ENCODE results near the gene IRGC.

The IRGC gene

GRCh38 chr19:43751466-43752220, 35.8 kb downstream of the IRGC start:
- no peak for TF ChIP-seq MYC (IDR thresholded peaks at IDR 0.05; ENCODE audit: low read depth, low read length)
- no peak for TF ChIP-seq MAX (IDR thresholded peaks at IDR 0.05; ENCODE audit: low read depth, low read length)
- TF ChIP-seq, protein P1, sequence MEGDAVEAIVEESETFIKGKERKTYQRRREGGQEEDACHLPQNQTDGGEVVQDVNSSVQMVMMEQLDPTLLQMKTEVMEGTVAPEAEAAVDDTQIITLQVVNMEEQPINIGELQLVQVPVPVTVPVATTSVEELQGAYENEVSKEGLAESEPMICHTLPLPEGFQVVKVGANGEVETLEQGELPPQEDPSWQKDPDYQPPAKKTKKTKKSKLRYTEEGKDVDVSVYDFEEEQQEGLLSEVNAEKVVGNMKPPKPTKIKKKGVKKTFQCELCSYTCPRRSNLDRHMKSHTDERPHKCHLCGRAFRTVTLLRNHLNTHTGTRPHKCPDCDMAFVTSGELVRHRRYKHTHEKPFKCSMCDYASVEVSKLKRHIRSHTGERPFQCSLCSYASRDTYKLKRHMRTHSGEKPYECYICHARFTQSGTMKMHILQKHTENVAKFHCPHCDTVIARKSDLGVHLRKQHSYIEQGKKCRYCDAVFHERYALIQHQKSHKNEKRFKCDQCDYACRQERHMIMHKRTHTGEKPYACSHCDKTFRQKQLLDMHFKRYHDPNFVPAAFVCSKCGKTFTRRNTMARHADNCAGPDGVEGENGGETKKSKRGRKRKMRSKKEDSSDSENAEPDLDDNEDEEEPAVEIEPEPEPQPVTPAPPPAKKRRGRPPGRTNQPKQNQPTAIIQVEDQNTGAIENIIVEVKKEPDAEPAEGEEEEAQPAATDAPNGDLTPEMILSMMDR (IDR thresholded peaks at IDR 0.05; ENCODE audit: low read depth, low read length) = no peak
- no peak for TF ChIP-seq POLR2A (IDR thresholded peaks at IDR 0.05; ENCODE audit: extremely low read depth, insufficient read length)
- no peak for DNase-seq (ENCODE audit: low read depth)
- H3K4me3 ChIP-seq (ENCODE audit: low read depth, low read length) = no peak overlapping the region

DNA sequence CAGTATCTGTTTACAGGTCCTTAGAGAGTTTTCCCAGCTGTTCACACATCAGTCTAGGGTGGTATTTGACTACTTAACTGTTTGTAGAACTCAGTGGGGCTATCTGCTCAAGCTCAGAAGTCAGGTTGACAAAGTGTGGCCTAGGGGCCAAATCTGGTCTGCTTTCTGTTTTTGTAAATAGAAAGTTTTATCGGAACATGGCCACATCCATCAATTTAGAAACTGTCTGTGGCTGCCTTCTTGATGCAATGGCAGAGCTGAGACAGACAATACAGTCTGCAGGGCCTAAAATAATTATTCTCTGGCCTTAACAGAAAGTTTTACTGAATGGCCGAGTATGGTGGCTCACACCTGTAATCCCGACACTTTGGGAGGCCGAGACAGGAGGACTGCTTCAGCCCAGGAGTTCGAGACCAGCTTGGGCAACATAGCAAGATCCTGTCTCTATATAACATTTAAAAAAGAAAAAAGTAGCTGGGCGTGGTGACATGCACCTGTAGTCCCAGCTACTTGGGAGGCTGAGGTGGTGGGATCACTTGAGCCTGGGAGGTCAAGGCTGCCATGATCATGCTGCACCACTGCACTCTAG, 36.5 kb downstream of the IRGC start:
- no peak overlapping the region for H3K4me3 ChIP-seq (ENCODE audit: low read depth, low read length)
- TF ChIP-seq MAX (IDR thresholded peaks at IDR 0.05; ENCODE audit: low read depth, low read length) (no peak), MYC (IDR thresholded peaks at IDR 0.05; ENCODE audit: low read depth, low read length) (no peak)
- TF ChIP-seq, protein P1 (IDR thresholded peaks at IDR 0.05; ENCODE audit: low read depth, low read length) = no peak
- DNase-seq (ENCODE audit: low read depth) = no peak

DNA sequence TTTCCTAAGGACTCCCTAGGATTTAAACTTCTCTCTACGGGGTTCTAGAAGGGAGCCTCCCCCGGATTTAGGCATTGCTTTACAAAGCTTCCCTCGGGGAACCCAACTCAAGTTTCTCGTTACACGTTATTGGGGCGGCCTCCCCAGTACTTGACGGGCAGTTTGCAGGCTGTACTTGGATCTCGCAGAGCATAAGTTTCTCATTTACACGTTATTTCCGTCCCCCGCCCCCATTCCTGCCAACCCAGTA, 38.3 kb downstream of the IRGC start:
- DNase-seq (ENCODE audit: low read depth) = no peak
- H3K4me3 ChIP-seq (ENCODE audit: low read depth, low read length) = peak overlapping the region; percentile 77
- TF ChIP-seq MYC (IDR thresholded peaks at IDR 0.05; ENCODE audit: low read depth, low read length) (no peak), POLR2A (IDR thresholded peaks at IDR 0.05; ENCODE audit: extremely low read depth, insufficient read length) (no peak), MAX (IDR thresholded peaks at IDR 0.05; ENCODE audit: low read depth, low read length) (no peak)
- TF ChIP-seq, protein P1 (IDR thresholded peaks at IDR 0.05; ENCODE audit: low read depth, low read length) = no peak

GRCh38 chr19:43754503-43755255, 38.8 kb downstream of the IRGC start, which contains the start of gene SMG9:
TSS of gene SMG9 (minus strand) at chr19:43754962. CDS start at chr19:43750741, 4,221 bp downstream.
- TF ChIP-seq, protein P1 (IDR thresholded peaks at IDR 0.05; ENCODE audit: low read depth, low read length) = no peak
- TF ChIP-seq MYC (IDR thresholded peaks at IDR 0.05; ENCODE audit: low read depth, low read length) (peak; percentile 82), MAX (IDR thresholded peaks at IDR 0.05; ENCODE audit: low read depth, low read length) (peak; percentile 82), POLR2A (IDR thresholded peaks at IDR 0.05; ENCODE audit: extremely low read depth, insufficient read length) (peak; percentile 71)
- peak; percentile 93 for DNase-seq (ENCODE audit: low read depth)
- peak within 1 kb of the TSS; percentile 88 for H3K4me3 ChIP-seq (ENCODE audit: low read depth, low read length)

DNA sequence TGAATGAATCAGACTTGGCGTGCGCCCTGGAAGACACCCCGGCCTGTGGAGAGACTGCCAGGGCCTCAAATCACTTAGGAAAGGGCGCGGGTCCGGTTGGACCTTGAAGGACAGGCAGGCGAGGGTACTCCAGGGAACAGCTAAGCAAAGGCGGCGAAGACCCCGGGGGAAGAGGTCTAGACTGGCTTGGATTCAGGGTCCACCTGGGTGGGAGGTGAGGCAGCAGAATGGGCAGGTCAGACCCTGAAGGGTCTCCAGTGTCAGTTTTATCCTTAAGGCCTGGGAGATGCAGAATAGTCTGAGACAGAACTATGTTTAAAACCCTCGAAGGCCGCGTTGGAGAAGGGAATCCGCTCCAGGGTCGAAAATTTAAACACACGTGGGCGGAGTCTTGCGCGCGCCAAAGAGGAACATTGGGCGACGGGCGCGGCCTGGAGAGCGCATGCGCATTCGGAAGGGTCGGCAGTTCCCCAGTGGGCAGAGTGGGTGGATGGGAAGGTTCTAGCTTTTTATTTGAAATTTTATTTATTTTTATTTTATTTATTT, 39.5 kb downstream of the IRGC start:
- H3K4me3 ChIP-seq (ENCODE audit: low read depth, low read length) = peak overlapping the region; percentile 88
- DNase-seq (ENCODE audit: low read depth) = peak; percentile 81
- peak; percentile 96 for TF ChIP-seq MAX (IDR thresholded peaks at IDR 0.05; ENCODE audit: low read depth, low read length)
- TF ChIP-seq POLR2A (IDR thresholded peaks at IDR 0.05; ENCODE audit: extremely low read depth, insufficient read length) = peak; percentile 13
- TF ChIP-seq, protein P1 (IDR thresholded peaks at IDR 0.05; ENCODE audit: low read depth, low read length) = no peak
- peak; percentile 53; the same call in 1 of the 2 replicates for TF ChIP-seq MYC (IDR thresholded peaks at IDR 0.05; ENCODE audit: low read depth, low read length)
